T-helper 2 cell treated with Interferon-gamma antibody and Interleukin-4, amounts not matched to agents 5 μg/mL and 100 μg/mL, for 36 hours (primary cell): ENCODE results near the gene USP31.

Experiments used
- DNase-seq: peaks from one replicate; pipeline ENCODE4 v3.0.0; 2021; ENCODE audit warnings: low spot score
- H3K27ac Mint-ChIP-seq: one replicate; pipeline ENCODE4 v1.8.0; 2021; ENCODE audit warnings: mild to moderate bottlenecking, mixed read lengths
- H3K27me3 Mint-ChIP-seq: one replicate; pipeline ENCODE4 v1.8.0; 2021; ENCODE audit warnings: low read depth, mixed read lengths
- H3K36me3 Mint-ChIP-seq: one replicate; pipeline ENCODE4 v1.8.0; 2021; ENCODE audit warnings: low read depth, mixed read lengths
- H3K4me1 Mint-ChIP-seq: one replicate; pipeline ENCODE4 v1.8.0; 2021; ENCODE audit warnings: low read depth, mixed read lengths
- H3K4me3 Mint-ChIP-seq: one replicate; pipeline ENCODE4 v1.8.0; 2022; ENCODE audit warnings: mild to moderate bottlenecking, moderate library complexity, mixed read lengths
- H3K9me3 Mint-ChIP-seq: one replicate; pipeline ENCODE4 v1.8.0; 2021; ENCODE audit warnings: mixed read lengths

The USP31 gene

DNA sequence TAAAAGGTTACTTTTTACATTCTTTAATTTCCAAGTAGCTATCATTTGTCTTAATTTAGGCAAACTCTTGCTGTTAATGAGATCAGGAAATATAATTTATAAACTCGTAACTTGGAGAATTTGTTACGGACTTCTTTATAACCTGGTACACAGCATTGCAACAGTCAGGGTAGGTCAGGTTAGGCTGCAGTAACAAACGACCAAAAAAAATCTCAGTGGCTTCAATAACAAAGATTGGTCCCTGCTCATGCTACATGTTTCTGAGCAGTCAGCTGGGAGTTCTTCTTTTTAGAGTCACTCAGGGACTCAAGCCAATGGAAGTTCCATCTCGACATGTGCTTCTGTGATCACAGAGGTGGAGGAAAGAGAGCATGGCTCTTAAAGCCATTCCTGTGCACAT lies 110.1 kb downstream of the USP31 start:
- Mint-ChIP-seq H3K4me3 (no peak overlapping the region), H3K9me3 (no peaks in the 10 kb centered on the region), H3K27ac (no peak overlapping the region), H3K27me3 (peaks cover 2% of the 10 kb centered on the region), H3K36me3 (no peaks in the 10 kb centered on the region), H3K4me1 (no peaks in the 10 kb centered on the region)
- DNase-seq, result no peak

DNA sequence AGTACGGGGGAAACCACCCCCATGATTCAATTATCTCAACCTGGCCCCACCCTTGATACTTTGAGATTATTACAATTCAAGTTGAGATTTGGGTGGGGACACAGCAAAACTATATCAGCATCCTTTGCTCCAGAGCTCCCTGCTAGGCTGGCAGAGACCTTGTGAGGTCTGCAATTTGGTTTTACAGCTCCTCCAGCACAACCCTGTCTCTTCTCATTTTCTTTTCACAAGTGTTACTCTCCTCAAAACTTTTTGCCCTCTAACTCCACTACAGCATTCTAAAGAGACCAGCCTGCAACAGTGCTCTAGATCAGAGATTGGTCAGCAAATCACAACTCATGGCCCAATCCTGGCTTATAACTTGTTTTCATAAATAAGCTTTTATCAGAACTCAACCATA lies 114.0 kb downstream of the USP31 start:
- no peak overlapping the region for H3K27ac Mint-ChIP-seq
- DNase-seq, result no peak
- no peaks in the 10 kb centered on the region for H3K4me1 Mint-ChIP-seq
- H3K9me3 Mint-ChIP-seq, result peaks cover 7% of the 10 kb centered on the region
- H3K36me3 Mint-ChIP-seq, result no peaks in the 10 kb centered on the region
- no peak overlapping the region for H3K4me3 Mint-ChIP-seq
- peaks cover 2% of the 10 kb centered on the region for H3K27me3 Mint-ChIP-seq

DNA sequence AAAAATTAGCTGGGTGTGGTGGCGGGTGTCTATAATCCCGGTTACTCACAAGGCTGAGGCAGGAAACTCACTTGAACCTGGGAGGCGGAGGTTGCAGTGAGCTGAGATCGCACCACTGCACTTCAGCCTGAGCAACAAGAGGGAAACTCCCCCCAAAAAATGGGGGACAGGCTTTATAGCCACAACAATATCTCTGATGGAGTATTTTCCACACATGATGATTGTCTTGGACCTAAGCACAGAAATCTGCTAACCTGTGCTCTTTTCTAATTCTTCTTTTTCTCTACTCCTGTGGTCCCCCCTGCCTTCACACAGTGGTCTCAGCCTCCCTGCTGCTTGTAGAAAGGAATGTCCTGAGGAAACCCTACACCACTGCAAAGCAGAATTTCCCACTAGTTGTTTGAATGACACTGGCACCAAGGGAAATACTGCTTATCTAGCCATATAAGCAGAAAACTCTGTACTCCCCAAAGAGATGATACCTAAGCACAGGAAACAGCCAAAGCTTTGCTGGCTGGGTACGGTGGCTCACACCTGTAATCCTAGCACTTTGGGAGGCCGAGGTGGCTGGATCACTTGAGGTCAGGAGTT lies 117.6 kb downstream of the USP31 start:
- Mint-ChIP-seq H3K27ac (no peak overlapping the region), H3K36me3 (no peaks in the 10 kb centered on the region), H3K4me3 (no peak overlapping the region), H3K9me3 (peaks cover 7% of the 10 kb centered on the region), H3K4me1 (no peaks in the 10 kb centered on the region), H3K27me3 (peaks cover 2% of the 10 kb centered on the region)
- no peak for DNase-seq

DNA sequence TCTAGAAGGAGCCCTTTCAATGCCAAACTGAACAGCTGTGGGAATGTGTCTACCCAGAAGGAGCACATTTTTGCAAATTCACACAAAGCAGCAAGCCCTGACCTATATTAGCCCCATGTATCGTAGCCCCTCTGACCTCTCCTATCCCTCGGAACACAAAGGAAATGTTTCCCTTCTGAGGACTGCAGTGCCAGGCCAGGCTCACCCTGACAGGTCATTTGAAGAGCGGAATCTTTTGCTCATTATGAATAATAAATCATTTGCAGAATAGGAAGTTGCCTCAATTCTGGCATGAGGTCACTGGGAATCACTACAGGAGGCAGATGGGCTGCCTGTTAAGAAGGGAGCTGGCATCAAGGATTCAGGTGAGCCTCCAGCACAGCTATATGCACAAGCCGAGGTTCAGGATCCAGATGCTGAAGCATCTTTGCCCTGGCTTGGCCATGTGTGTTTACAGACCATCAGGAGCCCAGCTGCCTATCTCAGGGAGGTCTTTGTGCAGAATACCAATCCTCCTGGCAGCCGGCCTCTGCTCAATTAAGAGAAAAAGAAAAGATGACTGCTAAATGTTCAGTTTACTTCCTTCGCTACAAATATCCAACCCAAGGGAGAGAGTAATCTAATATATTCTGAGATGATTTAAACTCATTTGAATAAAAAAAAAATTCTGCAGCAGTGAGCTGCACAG lies 119.4 kb downstream of the USP31 start:
- no peak overlapping the region for H3K27ac Mint-ChIP-seq

DNA sequence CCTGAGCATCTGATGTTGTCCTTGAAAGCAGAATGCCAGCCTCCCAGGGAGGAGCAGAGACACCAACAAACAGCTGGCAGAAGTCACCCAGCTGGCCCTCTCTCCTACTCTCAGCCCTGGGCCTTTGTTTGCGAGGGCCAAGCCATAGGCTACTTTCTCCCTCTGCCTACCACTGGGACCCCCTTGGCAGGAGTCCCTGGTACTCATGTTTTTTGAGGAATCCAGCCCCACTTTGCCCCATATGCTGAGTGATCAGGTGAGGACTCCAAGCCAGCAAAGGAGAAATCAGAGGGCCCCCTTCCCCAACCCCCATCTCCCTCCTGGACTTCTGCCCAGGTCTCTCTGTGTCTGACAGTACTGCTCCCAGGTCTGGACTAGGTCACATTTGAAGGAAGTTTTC lies 121.9 kb downstream of the USP31 start:
- Mint-ChIP-seq H3K36me3 (no peaks in the 10 kb centered on the region), H3K4me3 (no peak overlapping the region), H3K4me1 (no peaks in the 10 kb centered on the region), H3K27ac (no peak overlapping the region), H3K27me3 (no peaks in the 10 kb centered on the region), H3K9me3 (no peaks in the 10 kb centered on the region)
- DNase-seq, result no peak

More for the DNA sequence above, 119.4 kb downstream of the USP31 start:
- no peak overlapping the region for H3K4me3 Mint-ChIP-seq
- no peaks in the 10 kb centered on the region for H3K36me3 Mint-ChIP-seq
- peaks cover 7% of the 10 kb centered on the region for H3K9me3 Mint-ChIP-seq
- H3K4me1 Mint-ChIP-seq, result no peaks in the 10 kb centered on the region
- DNase-seq, result no peak
- H3K27me3 Mint-ChIP-seq, result no peaks in the 10 kb centered on the region

DNA sequence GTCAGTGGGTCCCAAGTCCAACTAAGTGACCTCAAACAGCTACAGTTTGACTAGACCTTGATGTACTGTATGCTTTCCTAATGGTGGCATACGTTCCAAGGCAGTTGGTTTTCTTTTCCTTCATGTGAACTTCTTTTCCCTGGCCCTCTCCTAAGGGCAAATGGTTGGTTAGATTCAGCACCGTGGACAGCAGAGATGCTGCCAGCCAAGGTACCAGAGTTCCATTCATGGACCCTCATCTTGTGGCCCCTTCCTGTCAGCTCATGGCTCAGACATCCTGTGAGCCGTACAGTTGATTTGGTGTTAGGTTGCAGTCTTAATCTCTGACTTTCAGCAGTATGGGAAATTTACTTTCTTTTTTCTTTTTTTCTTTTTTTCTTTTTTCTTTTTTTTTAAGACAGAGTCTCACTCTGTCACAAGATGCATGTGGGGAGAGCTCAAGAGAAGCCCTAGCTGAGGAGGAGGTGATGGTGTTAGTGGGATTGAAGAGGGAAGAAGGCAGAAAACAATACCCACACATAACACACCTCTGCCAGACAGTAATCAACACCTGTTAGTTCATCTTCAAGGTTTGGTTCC lies 122.4 kb downstream of the USP31 start:
- H3K27ac Mint-ChIP-seq, result no peak overlapping the region
- no peaks in the 10 kb centered on the region for H3K36me3 Mint-ChIP-seq
- H3K27me3 Mint-ChIP-seq, result no peaks in the 10 kb centered on the region
- H3K4me3 Mint-ChIP-seq, result no peak overlapping the region
- no peaks in the 10 kb centered on the region for H3K4me1 Mint-ChIP-seq
- no peaks in the 10 kb centered on the region for H3K9me3 Mint-ChIP-seq
- no peak for DNase-seq

DNA sequence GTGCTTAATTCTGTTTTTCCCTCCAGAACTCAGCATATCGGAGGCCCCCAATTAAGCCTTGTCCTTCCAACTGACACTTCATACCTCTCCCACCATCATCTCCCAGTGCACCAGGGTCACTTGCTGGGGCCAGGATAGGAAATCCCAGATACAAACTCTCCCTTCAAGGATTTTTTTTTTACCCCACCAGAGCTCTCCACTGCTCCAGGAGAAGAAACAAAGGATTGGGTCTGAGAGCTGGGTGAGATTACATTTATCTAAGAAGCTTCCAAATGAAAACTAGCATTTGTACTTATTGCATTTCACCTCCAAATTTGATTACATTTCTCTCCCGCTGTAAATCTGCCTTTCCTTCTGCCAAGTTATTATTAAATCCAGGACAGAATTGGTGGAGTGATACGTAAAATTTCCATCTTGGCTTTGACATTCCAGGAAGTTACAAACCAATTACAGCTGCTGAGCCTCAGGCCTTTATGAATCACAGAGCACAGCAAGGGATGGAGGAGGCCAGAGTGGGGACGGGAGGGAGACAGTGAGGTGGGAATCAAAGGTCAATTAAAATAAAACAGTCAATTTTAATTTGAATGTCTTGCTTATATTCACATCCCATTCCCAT lies 123.5 kb downstream of the USP31 start:
- no peaks in the 10 kb centered on the region for H3K4me1 Mint-ChIP-seq
- no peak overlapping the region for H3K4me3 Mint-ChIP-seq
- H3K36me3 Mint-ChIP-seq, result no peaks in the 10 kb centered on the region
- no peak overlapping the region for H3K27ac Mint-ChIP-seq
- H3K9me3 Mint-ChIP-seq, result no peaks in the 10 kb centered on the region
- no peak for DNase-seq
- H3K27me3 Mint-ChIP-seq, result no peaks in the 10 kb centered on the region

DNA sequence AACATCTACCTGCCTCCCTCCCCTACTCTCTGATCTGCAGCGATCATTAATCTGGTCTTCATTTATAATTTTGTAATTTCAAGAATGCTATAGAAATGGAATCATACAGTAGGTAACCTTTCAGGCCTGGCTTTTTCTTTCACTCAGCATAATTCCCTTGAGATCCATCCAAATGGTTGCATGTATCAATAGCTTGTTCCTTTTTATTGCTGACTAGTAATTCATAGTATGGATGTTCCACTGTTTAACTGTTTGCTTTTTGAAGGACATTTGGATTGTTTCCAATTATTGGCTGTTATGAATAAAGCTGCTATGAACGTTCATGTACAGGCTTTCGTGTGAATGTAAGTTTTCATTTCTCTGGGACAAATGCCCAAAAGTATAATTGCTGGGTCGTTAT lies 125.2 kb downstream of the USP31 start:
- H3K27ac Mint-ChIP-seq, result no peak overlapping the region
- no peaks in the 10 kb centered on the region for H3K36me3 Mint-ChIP-seq
- no peaks in the 10 kb centered on the region for H3K27me3 Mint-ChIP-seq
- H3K4me3 Mint-ChIP-seq, result no peak overlapping the region
- DNase-seq, result no peak
- no peaks in the 10 kb centered on the region for H3K4me1 Mint-ChIP-seq
- no peaks in the 10 kb centered on the region for H3K9me3 Mint-ChIP-seq

DNA sequence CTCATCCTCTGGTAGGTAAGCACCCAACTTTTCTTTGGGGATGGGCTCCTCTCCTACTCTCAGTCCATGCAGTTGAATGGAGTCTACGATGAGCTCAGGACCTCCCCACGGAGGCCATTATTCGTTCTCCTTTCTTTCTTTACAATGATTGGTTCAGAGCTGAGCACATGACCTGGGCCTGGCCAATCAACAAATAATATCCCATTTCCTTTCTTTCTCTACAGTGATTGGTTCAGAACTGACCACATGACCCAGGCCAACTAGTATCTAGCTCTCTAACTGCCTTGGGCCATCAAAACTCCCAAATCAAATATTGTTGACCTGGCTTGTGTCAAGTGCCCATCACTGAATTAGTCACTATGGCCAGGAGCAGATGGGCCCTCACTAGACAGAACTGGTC lies 129.2 kb downstream of the USP31 start:
- H3K36me3 Mint-ChIP-seq, result no peaks in the 10 kb centered on the region
- DNase-seq, result no peak
- H3K4me1 Mint-ChIP-seq, result no peaks in the 10 kb centered on the region

DNA sequence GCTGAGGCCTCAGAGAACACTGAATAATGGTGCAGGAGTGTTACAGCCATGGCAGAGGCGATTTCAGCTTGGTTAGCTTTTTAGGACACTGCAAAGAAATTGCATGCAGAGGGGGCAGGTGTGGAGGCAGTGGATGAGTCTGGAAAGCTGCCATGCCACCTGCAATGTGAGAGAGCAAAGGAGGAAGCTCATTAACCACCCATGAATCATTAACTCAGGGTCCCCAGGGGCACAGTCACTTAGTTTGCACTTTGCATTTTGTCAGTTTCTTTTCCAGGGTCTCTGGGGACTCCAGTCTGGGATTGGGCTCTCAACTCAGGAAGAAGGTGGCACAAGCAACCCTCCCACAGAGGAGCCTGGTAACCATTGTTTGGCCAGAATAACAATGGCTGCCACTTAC lies 132.9 kb downstream of the USP31 start:
- no peaks in the 10 kb centered on the region for H3K36me3 Mint-ChIP-seq
- no peaks in the 10 kb centered on the region for H3K9me3 Mint-ChIP-seq
- no peak overlapping the region for H3K4me3 Mint-ChIP-seq
- H3K27ac Mint-ChIP-seq, result no peak overlapping the region
- H3K4me1 Mint-ChIP-seq, result peaks cover 4% of the 10 kb centered on the region
- H3K27me3 Mint-ChIP-seq, result peaks cover 3% of the 10 kb centered on the region
- no peak for DNase-seq

More for the DNA sequence above, 129.2 kb downstream of the USP31 start:
- Mint-ChIP-seq H3K4me3 (no peak overlapping the region), H3K27ac (no peak overlapping the region), H3K27me3 (peaks cover 3% of the 10 kb centered on the region), H3K9me3 (no peaks in the 10 kb centered on the region)

DNA sequence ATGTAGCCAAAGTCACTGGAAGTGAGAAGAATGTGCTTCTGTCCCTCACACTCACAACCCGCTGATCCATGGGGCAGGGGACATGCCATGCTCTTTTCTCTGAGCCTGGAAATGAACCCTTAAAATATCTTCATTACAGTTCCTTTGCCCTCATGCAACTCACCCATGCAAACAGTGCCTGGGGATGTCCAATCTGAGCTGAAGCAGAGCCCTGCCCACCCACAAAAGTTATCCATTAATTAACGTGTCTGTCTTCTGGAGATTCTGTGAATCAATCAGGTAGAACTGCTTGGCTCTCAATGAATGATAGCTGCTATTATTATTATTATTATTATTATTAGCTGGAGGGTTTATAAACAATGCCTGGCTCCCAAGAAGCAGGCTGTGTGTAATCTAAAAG lies 133.7 kb downstream of the USP31 start:
- Mint-ChIP-seq H3K9me3 (no peaks in the 10 kb centered on the region), H3K27ac (no peak overlapping the region), H3K36me3 (no peaks in the 10 kb centered on the region), H3K4me1 (peaks cover 4% of the 10 kb centered on the region), H3K27me3 (peaks cover 3% of the 10 kb centered on the region), H3K4me3 (no peak overlapping the region)
- no peak for DNase-seq

DNA sequence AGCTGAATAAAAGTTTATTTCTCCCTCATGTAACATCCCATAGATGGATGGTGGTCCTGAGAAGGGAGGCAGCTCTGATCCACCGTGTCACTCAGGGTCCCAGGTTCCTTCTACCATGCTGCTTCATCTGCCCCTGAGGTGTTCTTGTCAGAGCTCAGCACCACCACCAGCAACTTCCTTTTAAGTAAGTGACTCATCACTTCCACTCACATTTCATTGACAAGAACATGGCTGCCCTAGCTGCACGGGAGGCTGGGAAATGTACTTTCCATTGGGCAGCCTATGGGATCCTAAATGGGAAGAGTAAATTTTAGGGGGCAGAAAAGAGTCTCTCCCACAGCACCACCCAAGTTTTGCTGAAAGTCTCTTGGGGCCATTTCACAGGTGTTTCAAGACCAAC lies 134.7 kb downstream of the USP31 start:
- Mint-ChIP-seq H3K9me3 (no peaks in the 10 kb centered on the region), H3K4me3 (no peak overlapping the region)
- no peak for DNase-seq

More for the DNA sequence above, 134.7 kb downstream of the USP31 start:
- Mint-ChIP-seq H3K36me3 (no peaks in the 10 kb centered on the region), H3K27me3 (peaks cover 3% of the 10 kb centered on the region), H3K27ac (no peak overlapping the region), H3K4me1 (peaks cover 4% of the 10 kb centered on the region)
